Activated CD8-positive, alpha-beta memory T cell treated with anti-CD3 and anti-CD28 coated beads, Interleukin-2, amount 50 U/mL, for 4 hours (primary cell): ENCODE data around the gene CHKA.

ENCODE experiments used
- DNase-seq: peaks from one replicate; pipeline ENCODE4 v3.0.0-alpha.2; 2020

The CHKA gene

GRCh38 chr11:68067991-68068390 is 53.2 kb downstream of the CHKA start:
- DNase-seq: no peak

GRCh38 chr11:68066742-68067141 is 54.4 kb downstream of the CHKA start:
- no peak for DNase-seq

- DNase-seq: no peak
These were observed 55.3 kb downstream of the CHKA start for GRCh38 chr11:68065841-68066240.

GRCh38 chr11:68064926-68065325 is 56.3 kb downstream of the CHKA start:
- no peak for DNase-seq

- no peak for DNase-seq
These were observed 59.7 kb downstream of the CHKA start for GRCh38 chr11:68061508-68061907.

- no peak for DNase-seq
These were observed 63.4 kb downstream of the CHKA start for GRCh38 chr11:68057807-68058206.

GRCh38 chr11:68056317-68057285 is 64.6 kb downstream of the CHKA start:
- DNase-seq: no peak

- DNase-seq: no peak
These were observed 67.0 kb downstream of the CHKA start for GRCh38 chr11:68053981-68054812.

GRCh38 chr11:68053117-68053516 is 68.1 kb downstream of the CHKA start:
- DNase-seq: no peak

- DNase-seq: no peak
These were observed 68.9 kb downstream of the CHKA start for GRCh38 chr11:68052137-68052873.

- no peak for DNase-seq
These were observed 69.7 kb downstream of the CHKA start for GRCh38 chr11:68051191-68052136.

- DNase-seq: no peak
These were observed 70.8 kb downstream of the CHKA start for GRCh38 chr11:68050371-68050841.

GRCh38 chr11:68049509-68050370 is 71.4 kb downstream of the CHKA start:
- DNase-seq: no peak

- no peak for DNase-seq
These were observed 72.3 kb downstream of the CHKA start for GRCh38 chr11:68048681-68049508.

GRCh38 chr11:68047437-68048290 is 73.5 kb downstream of the CHKA start:
- no peak for DNase-seq

GRCh38 chr11:68044898-68045351 is 76.3 kb downstream of the CHKA start:
- DNase-seq: no peak

- DNase-seq: no peak
These were observed 76.9 kb downstream of the CHKA start for GRCh38 chr11:68044145-68044813.
